GM18867 (cell line): Measurements from ENCODE around the gene CAP2.
"Not testable (repeated sequence)": the region's sequence is repeated elsewhere in the genome, so short reads cannot be mapped to it uniquely, and the experiment has no call there.

Experiments used
- ATAC-seq: cut with Tn5 transposase; IDR thresholded peaks from one replicate; pipeline ENCODE4 v1.9.1; 2021; ENCODE audit warnings: mild to moderate bottlenecking, moderate library complexity; ENCODE audit not compliant: unreplicated experiment

Gene CAP2

GRCh38 chr6:17439243-17439993 is 46.0 kb downstream of the CAP2 start:
- no peak for ATAC-seq

- not testable (repeated sequence) for ATAC-seq
Measured at GRCh38 chr6:17440811-17441210, 47.4 kb downstream of the CAP2 start.

- ATAC-seq = no peak
Measured at GRCh38 chr6:17442196-17442595, 48.8 kb downstream of the CAP2 start.

- ATAC-seq = no peak
Measured at GRCh38 chr6:17446713-17447112, 53.3 kb downstream of the CAP2 start.

GRCh38 chr6:17448165-17448564 is 54.8 kb downstream of the CAP2 start:
- no peak for ATAC-seq

GRCh38 chr6:17450397-17450796 is 57.0 kb downstream of the CAP2 start:
- ATAC-seq = no peak

- ATAC-seq = no peak
Measured at GRCh38 chr6:17450832-17451231, 57.4 kb downstream of the CAP2 start.

- ATAC-seq = no peak
Measured at GRCh38 chr6:17452096-17452495, 58.7 kb downstream of the CAP2 start.

- ATAC-seq = no peak
Measured at GRCh38 chr6:17454316-17455005, 61.1 kb downstream of the CAP2 start.

- no peak for ATAC-seq
Measured at GRCh38 chr6:17455919-17456318, 62.5 kb downstream of the CAP2 start.

- no peak for ATAC-seq
Measured at GRCh38 chr6:17456711-17457110, 63.3 kb downstream of the CAP2 start.

- ATAC-seq = no peak
Measured at GRCh38 chr6:17457405-17457804, 64.0 kb downstream of the CAP2 start.

GRCh38 chr6:17457956-17458355 is 64.6 kb downstream of the CAP2 start:
- no peak for ATAC-seq

- ATAC-seq = no peak
Measured at GRCh38 chr6:17458966-17459365, 65.6 kb downstream of the CAP2 start.

- no peak for ATAC-seq
Measured at GRCh38 chr6:17460862-17461261, 67.5 kb downstream of the CAP2 start.

- ATAC-seq = no peak
Measured at GRCh38 chr6:17466147-17466546, 72.8 kb downstream of the CAP2 start.

GRCh38 chr6:17466707-17467106 is 73.3 kb downstream of the CAP2 start:
- no peak for ATAC-seq

- ATAC-seq = no peak
Measured at GRCh38 chr6:17469006-17469832, 75.8 kb downstream of the CAP2 start.

- no peak for ATAC-seq
Measured at GRCh38 chr6:17470202-17470937, 77.0 kb downstream of the CAP2 start.

GRCh38 chr6:17470938-17471327 is 77.5 kb downstream of the CAP2 start:
- ATAC-seq = no peak

GRCh38 chr6:17472653-17473183 is 79.3 kb downstream of the CAP2 start:
- no peak for ATAC-seq
